Kidney tubule cell (primary cell): ENCODE results near the gene TNNT1.

Experiments used
- DNase-seq: peaks from one replicate; pipeline ENCODE4 v3.0.0-alpha.2; 2018; ENCODE audit warnings: low spot score

Gene TNNT1

GRCh38 chr19:55088543-55089341 lies 60.3 kb downstream of the TNNT1 start:
- DNase-seq = peak; percentile 67

- no peak for DNase-seq
Measured at GRCh38 chr19:55088021-55088451, 61.0 kb downstream of the TNNT1 start.

DNA sequence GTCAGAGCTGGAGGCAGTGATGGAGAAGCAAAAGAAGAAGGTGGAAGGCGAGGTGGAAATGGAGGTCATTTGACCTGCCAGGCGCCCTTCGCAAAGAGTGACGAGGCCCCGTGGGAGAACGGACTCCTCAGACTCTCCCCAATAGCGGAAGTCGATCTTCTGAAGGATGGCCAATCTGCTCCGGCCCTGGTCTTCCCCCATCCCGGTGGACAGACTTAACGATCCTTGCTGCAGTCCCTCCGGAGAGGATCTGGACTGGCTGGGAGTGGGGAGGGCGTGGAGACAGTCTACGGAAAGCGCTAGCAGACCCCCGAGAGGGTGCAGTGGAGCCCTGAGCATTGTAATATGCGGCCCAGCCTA lies 61.5 kb downstream of the TNNT1 start:
- DNase-seq = no peak

GRCh38 chr19:55086730-55087541 lies 62.1 kb downstream of the TNNT1 start:
- DNase-seq = peak; percentile 91

DNA sequence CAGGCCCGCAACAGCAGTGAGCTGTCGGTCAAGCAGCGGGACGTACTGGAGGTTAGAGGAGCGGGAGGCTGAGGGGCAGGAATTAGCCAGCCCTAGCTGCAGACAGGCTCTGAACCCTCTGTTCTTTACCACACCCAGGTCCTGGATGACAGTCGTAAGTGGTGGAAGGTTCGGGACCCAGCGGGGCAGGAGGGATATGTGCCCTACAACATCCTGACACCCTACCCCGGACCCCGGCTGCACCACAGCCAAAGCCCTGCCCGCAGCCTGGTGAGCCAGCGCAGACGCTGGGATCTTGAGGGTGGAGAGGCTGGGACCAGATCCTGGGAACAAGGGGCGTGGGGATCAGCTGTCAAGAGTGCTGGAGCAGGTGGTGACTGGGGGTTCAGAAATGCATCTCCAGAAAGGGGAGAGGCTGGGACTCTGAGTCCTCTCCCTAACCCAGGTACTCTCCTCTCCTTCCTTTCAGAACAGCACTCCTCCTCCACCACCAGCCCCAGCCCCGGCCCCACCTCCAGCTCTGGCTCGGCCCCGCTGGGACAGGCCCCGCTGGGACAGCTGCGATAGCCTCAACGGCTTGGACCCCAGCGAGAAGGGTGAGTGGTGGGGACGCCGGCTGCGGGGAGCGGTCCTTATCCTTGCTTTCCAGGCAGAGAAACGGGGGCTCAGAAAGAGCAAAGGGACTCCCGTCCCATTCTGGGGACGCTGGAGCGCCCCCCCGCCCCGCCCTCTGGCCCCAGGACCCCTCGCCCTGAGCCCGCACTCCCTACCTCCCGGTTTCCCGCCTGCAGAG lies 62.9 kb downstream of the TNNT1 start:
- DNase-seq = no peak

GRCh38 chr19:55084416-55084815 lies 64.6 kb downstream of the TNNT1 start:
- DNase-seq = no peak

DNA sequence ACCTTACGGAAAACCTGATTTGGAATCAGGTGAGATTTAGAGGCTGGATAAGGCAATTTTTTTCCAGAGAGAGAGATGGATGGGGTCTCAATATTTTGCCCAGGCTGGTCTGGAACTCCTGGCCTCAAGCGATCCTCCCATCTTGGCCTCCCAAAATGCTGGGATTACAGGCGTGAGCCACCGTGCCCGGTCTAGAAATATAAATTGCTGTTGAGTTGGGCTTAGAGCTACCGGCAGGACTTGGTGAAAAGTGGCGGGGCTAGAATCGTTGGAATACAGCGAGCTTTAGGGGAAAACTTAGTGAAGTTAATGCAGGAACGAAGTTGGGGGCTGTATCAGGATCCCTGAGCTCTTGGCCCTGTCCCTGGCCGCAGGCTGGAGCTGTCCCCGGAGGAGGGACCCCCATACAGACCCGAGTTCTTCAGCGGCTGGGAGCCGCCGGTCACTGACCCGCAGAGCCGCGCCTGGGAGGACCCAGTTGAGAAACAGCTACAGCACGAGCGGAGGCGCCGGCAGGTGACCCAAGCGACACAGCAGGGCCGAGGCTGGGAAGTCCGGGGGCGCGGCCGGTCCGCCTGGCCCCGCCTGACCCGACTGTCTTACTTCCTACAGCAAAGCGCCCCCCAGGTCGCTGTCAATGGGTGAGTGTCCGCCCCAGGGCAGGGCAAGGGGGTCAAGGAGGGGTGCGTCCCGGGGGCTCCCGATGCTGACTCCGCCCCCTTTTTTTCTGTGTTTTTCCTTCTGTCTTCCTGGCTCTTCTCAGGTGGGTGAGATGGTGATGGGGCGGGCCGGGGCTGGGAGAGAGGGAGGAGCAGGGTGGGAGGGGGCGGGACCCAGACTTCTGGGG lies 65.8 kb downstream of the TNNT1 start:
- no peak for DNase-seq
